Esophagus muscularis mucosa (tissue), 3 donors: ENCODE data around the gene STAT1.

Experiments used
- CTCF ChIP-seq, 3 experiments: fragments of 200-600 bp in 2 of 3; fragments of 450-650 bp in 1 of 3; sonication (generic) in 2 of 3; IDR thresholded peaks; one replicate each; pipeline ENCODE4 v1.5.1; 2017 to 2019; ENCODE audit warnings: antibody characterized with exemption in 3 of 3, mild to moderate bottlenecking in 2 of 3, moderate library complexity in 1 of 3
- POLR2AphosphoS5 ChIP-seq, 2 donors: sonication (generic); formaldehyde crosslinking; IDR thresholded peaks; one replicate each; pipeline ENCODE4 v1.6.1; 2017; ENCODE audit warnings: antibody characterized with exemption in 2 of 2

DNA sequence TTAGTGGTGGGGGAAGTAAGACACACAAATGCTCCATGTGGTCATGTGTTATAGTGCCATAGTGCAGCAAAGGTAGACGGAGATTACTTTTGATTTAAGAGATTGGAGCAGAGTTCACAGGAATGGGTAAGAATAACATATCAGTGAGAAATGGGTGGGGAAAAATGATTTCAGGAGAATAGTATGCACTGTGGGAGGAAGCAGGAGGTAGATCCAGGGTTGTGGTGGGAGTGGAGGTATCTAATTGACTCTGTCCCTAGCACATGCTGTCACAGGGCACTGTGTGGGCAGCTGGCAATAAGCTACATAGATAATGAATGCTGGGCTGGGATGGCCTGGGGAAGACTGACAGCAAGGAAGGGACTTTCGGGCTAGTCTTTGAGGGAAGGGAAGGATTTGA lies 65.3 kb downstream of the STAT1 start:
- TF ChIP-seq POLR2AphosphoS5 (IDR thresholded peaks at IDR 0.05) (no peak), CTCF (IDR thresholded peaks at IDR 0.05) (no peak)
